T-cell (primary cell): Measurements from ENCODE around the gene SEMA3D. TPM values are rescaled to one million over a fixed set of nuclear protein-coding genes. Genes with fewer than 3 reads are reported as not detected.

Experiments used
- ATAC-seq, 4 experiments: fragments of 200-7000 bp in 3 of 4; fragments of 150-1000 bp in 1 of 4; cut with Tn5 transposase; replicated peaks in 1 of 4; 1 replicate in 3 of 4; 2 replicates in 1 of 4; pipeline ENCODE4 v1.10.0; 2021; ENCODE audit warnings: moderate library complexity in 3 of 4, mild to moderate bottlenecking in 2 of 4, moderate number of reproducible peaks in 1 of 4
- CTCF ChIA-PET, 2 donors: fragments of 300-600 bp; sonication (Branson Sonifier 250); formaldehyde crosslinking; loops; one replicate each; lab custom pipeline; 2022; ENCODE audit warnings: antibody characterized with exemption in 2 of 2; lab: Charles Lee
- POLR2A ChIA-PET, 2 donors: fragments of 300-600 bp; sonication (Branson Sonifier 250); formaldehyde crosslinking; loops; one replicate each; lab custom pipeline; 2022; ENCODE audit warnings: antibody characterized with exemption in 2 of 2; lab: Charles Lee
- DNase-seq, 35 experiments: peaks; one replicate each; pipeline versions ENCODE4 v3.0.0 to v3.0.0-alpha.2; 2013 to 2023
- H3K27ac ChIP-seq: one replicate; pipeline ENCODE4 v1.5.1; 2013; ENCODE audit warnings: low read length
- H3K27me3 ChIP-seq, 2 experiments: replicated peaks in 1 of 2; 1 replicate in 1 of 2; 2 replicates in 1 of 2; pipeline versions ENCODE4 v1.6.1 to v1.7.0; 2013; ENCODE audit warnings: low read length in 1 of 2, mixed read lengths in 1 of 2; ENCODE audit not compliant: control insufficient read depth in 2 of 2, insufficient read depth in 2 of 2; ENCODE audit errors: extremely low read depth in 1 of 2
- H3K36me3 ChIP-seq, 2 donors: 1 replicate in 1 of 2; 2 replicates in 1 of 2; pipeline versions ENCODE4 v1.6.1 to v1.7.0; 2013; ENCODE audit warnings: low read length in 1 of 2; ENCODE audit not compliant: control insufficient read depth in 2 of 2, insufficient read depth in 1 of 2; ENCODE audit errors: extremely low read depth in 1 of 2
- H3K4me1 ChIP-seq, 2 experiments: 1 replicate in 1 of 2; 2 replicates in 1 of 2; pipeline versions ENCODE4 v1.6.1 to v1.7.0; 2013; ENCODE audit warnings: low read length in 2 of 2, mixed read lengths in 1 of 2; ENCODE audit not compliant: insufficient read depth in 2 of 2, control insufficient read depth in 1 of 2; ENCODE audit errors: extremely low read depth in 1 of 2
- H3K4me3 ChIP-seq, 2 donors: 1 replicate in 1 of 2; 2 replicates in 1 of 2; pipeline versions ENCODE4 v1.5.1 to v1.7.0; 2013; ENCODE audit warnings: mild to moderate bottlenecking in 2 of 2, low read length in 1 of 2, moderate library complexity in 1 of 2; ENCODE audit not compliant: control insufficient read depth in 1 of 2; ENCODE audit errors: extremely low read depth in 1 of 2
- H3K9me3 ChIP-seq: 2 replicates; pipeline ENCODE4 v1.7.0; 2013
- H3K27ac Mint-ChIP-seq, 2 donors: one replicate each; pipeline ENCODE4 v1.8.0; 2020 to 2021; ENCODE audit warnings: mild to moderate bottlenecking in 2 of 2, mixed read lengths in 2 of 2
- H3K27me3 Mint-ChIP-seq, 2 donors: one replicate each; pipeline ENCODE4 v1.8.0; 2021 to 2022; ENCODE audit warnings: mixed read lengths in 2 of 2
- H3K36me3 Mint-ChIP-seq: one replicate; pipeline ENCODE4 v1.8.0; 2021; ENCODE audit warnings: mixed read lengths
- H3K4me1 Mint-ChIP-seq, 3 donors: one replicate each; pipeline ENCODE4 v1.8.0; 2020 to 2022; ENCODE audit warnings: mixed read lengths in 3 of 3, mild to moderate bottlenecking in 1 of 3
- H3K4me3 Mint-ChIP-seq, 3 donors: one replicate each; pipeline ENCODE4 v1.8.0; 2020 to 2022; ENCODE audit warnings: mild to moderate bottlenecking in 3 of 3, mixed read lengths in 3 of 3, moderate library complexity in 3 of 3
- H3K9me3 Mint-ChIP-seq, 3 donors: one replicate each; pipeline ENCODE4 v1.8.0; 2020 to 2022; ENCODE audit warnings: mixed read lengths in 3 of 3
- WGBS: methylation state at CpG from one replicate; pipeline ENCODE4 v1.1.5; 2013; ENCODE audit warnings: missing lambda C conversion rate; ENCODE audit not compliant: insufficient coverage; 5-methylcytosine and 5-hydroxymethylcytosine counted together
- total RNA-seq, 35 experiments: library from RNA in 6 of 35; stranded (reverse) in 6 of 35; fragments of 120-200 nt in 1 of 35; gene quantifications; one replicate each; pipeline versions ENCODE4 v1.2.1 to v1.2.4 and lab custom pipeline; 2013 to 2026

The SEMA3D gene
- total RNA-seq, result under 1 TPM in 1 of 5 donors, not detected in 4; 0.29 TPM
- total RNA-seq (2013), result 0.11 TPM
- 0 to 0.17 (median 0) reads per million in 29 experiments for total RNA-seq (lab: John Stamatoyannopoulos, UW)

DNA sequence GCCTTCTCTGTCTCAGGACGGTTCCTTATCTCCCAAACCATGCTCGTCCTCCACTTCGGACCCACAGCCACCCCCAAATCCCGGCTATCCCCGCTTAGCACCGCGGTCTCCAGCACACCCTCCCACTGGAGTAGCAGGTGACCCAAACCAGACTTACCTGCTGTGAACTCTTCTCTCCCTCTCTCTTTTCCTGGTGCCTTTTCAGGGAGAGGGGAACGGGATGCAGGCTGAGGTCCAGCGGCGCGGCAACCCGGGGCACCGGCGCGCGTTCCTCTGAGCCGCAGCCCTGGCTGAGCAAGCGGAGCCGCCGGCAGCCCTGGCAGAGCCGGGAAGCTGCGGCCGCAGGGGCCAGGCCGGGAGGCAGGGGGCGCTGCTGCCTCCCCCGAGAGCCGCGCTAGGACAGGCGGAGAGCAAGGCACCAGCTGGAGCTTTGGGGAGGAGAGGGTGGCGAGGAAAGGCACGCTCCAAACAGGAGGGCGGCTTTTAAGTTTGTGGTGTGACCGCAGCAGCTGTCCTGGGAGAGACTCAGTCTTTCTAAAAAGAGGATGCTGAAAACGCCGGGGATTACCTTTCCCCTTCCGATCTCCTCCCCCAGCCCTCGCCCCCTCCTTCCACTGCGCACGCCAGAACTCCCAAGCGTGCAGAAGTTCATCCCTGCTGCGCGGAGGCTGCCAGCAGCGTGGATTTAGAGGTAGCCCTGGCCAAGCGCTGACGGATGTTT is at the start of gene SEMA3D:
TSS of gene SEMA3D (minus strand) at position 536 of the 721 bp plus-strand sequence. CDS start 65,165 bp downstream, outside the sequence.
- Histone ChIP-seq H3K36me3 (no peaks in the 10 kb centered on the region), H3K4me3 (no peak within 1 kb of the TSS), H3K27me3 (peaks cover 4 to 20% of the 10 kb centered on the region in 2 experiments), H3K9me3 (no peaks in the 10 kb centered on the region), H3K4me1 (no peaks in the 10 kb centered on the region), H3K27ac (no peak within 1 kb of the TSS)
- no peak for ATAC-seq
- ChIA-PET POLR2A (no interaction called here), CTCF (no interaction called here)
- 1% methylated on average over 34 of the region's 45 CpGs for WGBS
- Mint-ChIP-seq H3K36me3 (no peaks in the 10 kb centered on the region), H3K4me3 (peak within 1 kb of the TSS in 1 of 3 donors; percentile 53), H3K9me3 (peaks cover 0 to 8% (median 0%) of the 10 kb centered on the region in 3 donors), H3K4me1 (peaks cover 0 to 2% (median 2%) of the 10 kb centered on the region in 3 donors), H3K27ac (no peak within 1 kb of the TSS), H3K27me3 (peaks cover 24 to 28% of the 10 kb centered on the region in 2 donors)
- DNase-seq, result peak in 4 of 35 experiments; percentile 0 to 23 (median 2)

DNA sequence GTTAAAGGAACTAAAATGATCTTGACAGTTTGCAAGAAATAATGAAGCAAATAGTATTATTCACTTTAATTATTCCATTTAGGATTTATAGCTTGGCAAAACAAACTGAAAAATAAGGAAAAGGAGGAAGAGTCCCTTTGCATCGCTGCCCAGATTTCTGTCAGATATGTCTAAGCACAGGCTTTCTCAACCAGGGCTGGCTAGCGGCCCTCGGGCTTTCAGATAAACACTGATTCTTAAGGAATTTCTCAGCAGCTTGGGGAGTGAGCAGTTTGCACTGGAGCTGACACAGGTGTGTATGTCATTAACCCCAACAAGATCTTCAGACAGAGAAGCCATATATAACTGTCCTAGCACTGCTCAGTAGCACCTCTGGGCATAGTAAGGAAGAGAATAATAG is 47.9 kb upstream of the SEMA3D start:
- DNase-seq, result no peak
- no peak overlapping the region for H3K4me3 Mint-ChIP-seq

DNA sequence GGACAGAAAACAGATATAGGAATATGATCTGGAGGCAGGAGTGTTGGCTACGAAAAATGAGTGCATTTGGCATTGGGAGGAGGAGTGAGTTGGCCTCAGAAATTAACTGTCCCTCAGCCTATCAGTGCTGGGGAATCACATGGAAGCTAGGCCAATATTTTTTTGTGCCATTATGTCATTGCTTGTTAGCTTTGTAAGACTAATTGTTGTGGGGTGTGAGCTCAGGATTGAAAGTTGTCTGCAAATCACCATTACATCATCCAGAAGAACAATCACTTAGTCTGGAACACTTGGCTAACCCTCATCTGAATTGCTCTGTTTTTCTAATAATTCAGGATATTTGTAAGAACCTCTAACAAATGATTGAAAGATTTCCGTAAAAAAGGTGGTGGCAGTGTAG is 45.2 kb upstream of the SEMA3D start:
- H3K4me1 Mint-ChIP-seq, result no peaks in the 10 kb centered on the region
- H3K9me3 ChIP-seq, result no peaks in the 10 kb centered on the region
- no peaks in the 10 kb centered on the region for H3K36me3 ChIP-seq
- POLR2A ChIA-PET, result no interaction called here
- H3K4me1 ChIP-seq, result no peaks in the 10 kb centered on the region
- peaks cover 3 to 25% (median 10%) of the 10 kb centered on the region in 3 donors for H3K9me3 Mint-ChIP-seq
- no peak overlapping the region for H3K27ac ChIP-seq
- no peak overlapping the region for H3K27ac Mint-ChIP-seq
- DNase-seq, result no peak
- H3K27me3 ChIP-seq, result no peaks in the 10 kb centered on the region
- no peak overlapping the region for H3K4me3 Mint-ChIP-seq
- WGBS, result 73% methylated on average over 2 of the region's 2 CpGs
- no peaks in the 10 kb centered on the region for H3K27me3 Mint-ChIP-seq
- ATAC-seq, result no peak
- H3K36me3 Mint-ChIP-seq, result no peaks in the 10 kb centered on the region
- CTCF ChIA-PET, result no interaction called here
- no peak overlapping the region for H3K4me3 ChIP-seq

More for the DNA sequence above, 47.9 kb upstream of the SEMA3D start:
- no peak overlapping the region for H3K27ac ChIP-seq
- Mint-ChIP-seq H3K36me3 (no peaks in the 10 kb centered on the region), H3K4me1 (no peaks in the 10 kb centered on the region), H3K9me3 (peaks cover 8 to 25% (median 10%) of the 10 kb centered on the region in 3 donors), H3K27me3 (no peaks in the 10 kb centered on the region), H3K27ac (no peak overlapping the region)
- ATAC-seq, result no peak
- no peaks in the 10 kb centered on the region for H3K36me3 ChIP-seq
- H3K4me3 ChIP-seq, result no peak overlapping the region
- no peaks in the 10 kb centered on the region for H3K4me1 ChIP-seq
- no CpG with 5 or more reads among the region's 3 CpGs for WGBS
- POLR2A ChIA-PET, result no interaction called here
- no peaks in the 10 kb centered on the region for H3K27me3 ChIP-seq
- H3K9me3 ChIP-seq, result no peaks in the 10 kb centered on the region
- CTCF ChIA-PET, result no interaction called here

DNA sequence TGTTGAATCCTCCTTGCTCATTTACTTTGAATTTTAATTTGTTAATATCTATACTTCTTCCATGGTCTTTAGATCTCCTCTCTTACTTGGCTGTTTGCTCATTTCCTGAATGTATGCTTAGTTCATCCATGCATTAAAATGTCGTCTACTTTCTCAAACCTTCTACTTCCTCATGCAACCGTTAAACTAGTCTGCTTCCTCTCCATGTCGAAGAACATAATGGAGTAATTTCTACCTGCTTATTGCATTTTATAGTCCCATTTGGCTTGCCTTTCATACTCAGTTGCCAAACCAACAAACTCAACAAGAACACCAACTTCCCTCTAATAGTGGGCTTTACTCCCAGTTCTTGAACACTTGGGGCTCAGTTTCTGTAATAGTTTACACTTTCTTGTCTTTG is 43.8 kb upstream of the SEMA3D start:
- no peak overlapping the region for H3K27ac ChIP-seq
- H3K36me3 Mint-ChIP-seq, result no peaks in the 10 kb centered on the region
- POLR2A ChIA-PET, result no interaction called here
- DNase-seq, result no peak
- no peaks in the 10 kb centered on the region for H3K27me3 Mint-ChIP-seq
- H3K4me3 ChIP-seq, result no peak overlapping the region
- no peak overlapping the region for H3K27ac Mint-ChIP-seq
- no peaks in the 10 kb centered on the region for H3K4me1 ChIP-seq
- CTCF ChIA-PET, result no interaction called here
- no peak for ATAC-seq
- H3K36me3 ChIP-seq, result no peaks in the 10 kb centered on the region
- H3K4me1 Mint-ChIP-seq, result no peaks in the 10 kb centered on the region
- H3K9me3 ChIP-seq, result no peaks in the 10 kb centered on the region
- WGBS, result 77% methylated on average over 3 of the region's 3 CpGs
- H3K27me3 ChIP-seq, result no peaks in the 10 kb centered on the region
- H3K4me3 Mint-ChIP-seq, result no peak overlapping the region
- H3K9me3 Mint-ChIP-seq, result peaks cover 3 to 25% (median 10%) of the 10 kb centered on the region in 3 donors

DNA sequence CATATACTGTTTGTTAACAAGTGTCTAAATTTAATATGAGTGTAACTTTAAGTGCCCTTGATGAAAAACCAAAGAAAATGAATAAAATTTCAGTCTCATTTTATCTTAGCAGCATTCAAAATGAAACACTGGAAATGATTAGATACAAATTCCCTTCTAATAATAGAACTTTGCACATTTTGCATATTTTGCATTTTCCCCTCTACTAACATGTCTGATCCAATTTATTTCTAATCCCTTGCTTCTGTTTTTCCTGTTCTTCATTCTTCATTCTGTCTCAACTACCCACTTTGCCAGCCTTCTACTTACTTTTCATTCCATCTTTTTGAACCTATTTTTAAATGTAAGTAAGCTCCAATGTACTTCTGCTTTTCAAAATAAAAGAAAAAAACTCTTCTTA is 42.7 kb upstream of the SEMA3D start:
- H3K4me1 ChIP-seq, result no peaks in the 10 kb centered on the region
- CTCF ChIA-PET, result no interaction called here
- no peaks in the 10 kb centered on the region for H3K9me3 ChIP-seq
- H3K4me3 ChIP-seq, result no peak overlapping the region
- H3K27me3 ChIP-seq, result no peaks in the 10 kb centered on the region
- POLR2A ChIA-PET, result no interaction called here
- no peaks in the 10 kb centered on the region for H3K36me3 ChIP-seq
- no peak overlapping the region for H3K27ac ChIP-seq
- no peaks in the 10 kb centered on the region for H3K27me3 Mint-ChIP-seq
- H3K9me3 Mint-ChIP-seq, result peaks cover 3 to 25% (median 12%) of the 10 kb centered on the region in 3 donors
- no peak for DNase-seq
- no peak overlapping the region for H3K27ac Mint-ChIP-seq
- ATAC-seq, result no peak
- no peaks in the 10 kb centered on the region for H3K4me1 Mint-ChIP-seq
- no peak overlapping the region for H3K4me3 Mint-ChIP-seq
- H3K36me3 Mint-ChIP-seq, result no peaks in the 10 kb centered on the region

DNA sequence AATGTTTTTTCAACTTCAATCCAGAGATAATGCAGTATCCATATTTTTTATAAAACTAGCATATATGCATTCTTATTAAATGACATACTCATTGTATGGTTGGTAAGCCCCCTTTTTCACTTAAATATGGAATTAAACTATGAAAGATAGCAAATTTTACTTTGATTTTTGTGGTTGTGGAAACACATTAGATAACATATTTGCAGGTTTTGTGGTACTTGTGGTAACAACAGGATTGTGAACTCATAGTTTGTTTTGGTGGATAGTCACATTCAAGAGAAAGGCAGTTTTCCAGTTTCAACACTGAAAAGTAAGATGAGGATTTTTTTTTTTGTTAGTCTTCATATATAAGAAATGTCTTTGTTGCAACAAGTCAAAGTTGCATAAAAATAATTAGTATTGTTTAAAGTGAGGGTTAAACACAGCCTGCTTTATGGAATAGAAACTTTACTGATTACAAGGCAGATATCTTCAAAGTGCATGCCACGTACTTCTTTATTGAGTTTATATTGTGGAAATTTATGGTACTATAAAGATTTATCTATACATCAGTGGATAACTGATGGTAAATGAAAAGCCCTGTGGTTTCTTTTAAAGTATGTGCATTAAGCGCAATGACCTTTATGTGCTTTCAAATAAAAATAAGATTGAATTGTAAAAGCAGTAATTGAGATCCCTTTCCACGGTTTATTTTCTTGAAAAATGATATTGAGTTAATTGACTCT is 39.7 kb upstream of the SEMA3D start:
- Histone ChIP-seq H3K9me3 (no peaks in the 10 kb centered on the region), H3K4me1 (no peaks in the 10 kb centered on the region), H3K36me3 (no peaks in the 10 kb centered on the region), H3K27ac (no peak overlapping the region), H3K4me3 (no peak overlapping the region), H3K27me3 (no peaks in the 10 kb centered on the region)
- Mint-ChIP-seq H3K9me3 (peaks cover 2 to 12% (median 3%) of the 10 kb centered on the region in 3 donors), H3K4me3 (no peak overlapping the region), H3K27me3 (no peaks in the 10 kb centered on the region), H3K4me1 (no peaks in the 10 kb centered on the region), H3K36me3 (no peaks in the 10 kb centered on the region), H3K27ac (no peak overlapping the region)
- CTCF ChIA-PET, result no interaction called here
- WGBS, result no CpG with 5 or more reads among the region's 3 CpGs
- ATAC-seq (no peak), DNase-seq (no peak)
- POLR2A ChIA-PET, result no interaction called here
